Right lung (tissue), 5 donors: ENCODE results near the gene THAP10. TPM values are rescaled to one million over a fixed set of nuclear protein-coding genes. Genes with fewer than 3 reads are reported as not detected.
A peak's percentile ranks its signal among the peaks of the same experiment; 100 is the strongest.

Experiments
- DNase-seq, 2 donors: peaks; one replicate each; pipeline ENCODE4 v3.0.0-alpha.2; 2013
- polyA plus RNA-seq, 5 donors: library from polyadenylated mRNA; unstranded; fragments of 120-200 nt; gene quantifications; one replicate each; pipeline versions ENCODE4 v1.2.1 to v1.2.3, GENCODE V29; 2013; ENCODE audit warnings: inconsistent platforms in 1 of 5, low replicate concordance in 1 of 5; ENCODE audit not compliant: insufficient read length in 5 of 5, insufficient read depth in 1 of 5

Gene THAP10
- polyA plus RNA-seq, 5 donors = 4.8 to 7.3 (median 6.5) TPM

DNA sequence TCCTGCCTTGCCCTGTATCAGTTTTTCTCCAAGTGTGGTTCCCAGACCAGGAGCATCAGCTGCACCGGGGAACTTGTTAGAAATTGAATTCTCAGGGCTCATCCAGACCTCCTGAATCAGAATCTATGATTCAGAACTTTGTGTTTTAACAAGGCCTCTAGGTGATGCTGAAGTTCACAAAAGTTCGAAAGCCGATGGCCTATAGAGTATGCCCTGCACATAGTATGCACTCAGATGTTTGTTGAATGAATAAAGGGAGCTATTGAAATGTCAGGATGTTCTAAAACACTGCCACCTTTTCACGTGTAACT, 37.6 kb downstream of the THAP10 start:
- no peak for DNase-seq

GRCh38 chr15:70853973-70854665, 38.1 kb downstream of the THAP10 start, which contains the start of gene LARP6:
Gene LARP6, minus strand, starts transcription at chr15:70854157. Its CDS starts 69 bp downstream, at chr15:70854088.
- DNase-seq = peak; percentile 57 to 58

GRCh38 chr15:70853318-70853972, 38.8 kb downstream of the THAP10 start:
- peak in 1 of 2 donors; percentile 57 for DNase-seq

DNA sequence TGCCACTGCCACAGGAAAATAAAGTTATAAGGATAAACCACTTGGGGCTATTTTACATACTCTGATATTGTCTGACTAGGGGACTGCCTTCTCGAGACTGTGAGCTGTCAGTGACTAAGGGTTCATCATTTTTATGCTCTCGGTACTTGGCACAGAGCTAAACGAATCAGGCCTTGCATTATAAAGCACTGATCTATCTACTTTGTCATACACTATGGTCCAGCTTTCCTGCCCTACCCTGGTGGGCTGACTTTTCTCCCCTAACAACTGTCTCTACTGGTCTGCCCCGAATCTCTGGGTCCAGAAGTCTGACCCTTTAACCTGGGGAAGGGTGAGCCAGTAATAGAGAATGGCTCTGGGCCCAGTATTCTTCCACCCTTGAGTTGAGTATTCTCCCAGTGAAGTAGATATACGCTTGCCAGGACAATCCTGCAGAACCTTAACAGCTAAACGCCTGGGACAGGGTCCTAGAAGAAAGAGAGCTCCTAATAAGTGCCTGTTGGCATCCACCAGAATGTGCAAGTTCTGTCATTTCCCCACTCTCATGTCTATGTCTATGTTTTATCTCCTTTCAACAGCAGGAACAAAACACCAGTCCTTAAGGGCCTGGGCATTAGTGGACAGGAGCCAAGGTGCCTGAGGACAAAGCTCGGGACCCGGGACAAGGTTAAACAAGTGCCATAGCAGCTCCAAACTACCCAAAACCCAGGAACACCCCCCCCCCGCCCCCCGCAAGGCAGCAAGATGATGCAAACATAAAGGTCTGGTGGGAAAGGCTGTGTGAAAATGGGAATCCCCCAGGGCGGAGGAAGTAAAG, 39.5 kb downstream of the THAP10 start:
- DNase-seq = no peak

DNA sequence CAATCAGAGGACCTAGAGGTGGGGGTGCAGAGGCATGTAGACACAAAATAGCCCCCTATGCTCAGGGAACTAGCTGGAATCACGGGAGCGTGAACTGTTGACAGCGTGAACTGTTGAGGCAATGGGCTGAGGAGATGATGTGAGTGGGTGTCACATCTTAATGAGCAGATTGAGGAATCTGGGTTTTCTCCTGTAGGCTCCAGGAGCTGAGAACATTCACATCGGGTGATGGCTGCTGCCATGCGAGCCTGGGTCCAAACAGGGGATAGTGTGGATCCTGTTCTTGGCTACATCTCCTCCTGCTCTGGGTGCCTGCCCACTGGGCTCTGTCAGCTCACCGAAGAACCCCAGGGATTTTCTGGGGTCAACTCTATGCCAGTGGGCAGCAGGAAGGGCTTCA, 40.3 kb downstream of the THAP10 start:
- no peak for DNase-seq

- no peak for DNase-seq
These were observed 46.5 kb downstream of the THAP10 start for GRCh38 chr15:70845602-70846360.

- no peak for DNase-seq
These were observed 54.8 kb downstream of the THAP10 start for GRCh38 chr15:70837476-70837875.

GRCh38 chr15:70835841-70836240, 56.4 kb downstream of the THAP10 start:
- DNase-seq = no peak

DNA sequence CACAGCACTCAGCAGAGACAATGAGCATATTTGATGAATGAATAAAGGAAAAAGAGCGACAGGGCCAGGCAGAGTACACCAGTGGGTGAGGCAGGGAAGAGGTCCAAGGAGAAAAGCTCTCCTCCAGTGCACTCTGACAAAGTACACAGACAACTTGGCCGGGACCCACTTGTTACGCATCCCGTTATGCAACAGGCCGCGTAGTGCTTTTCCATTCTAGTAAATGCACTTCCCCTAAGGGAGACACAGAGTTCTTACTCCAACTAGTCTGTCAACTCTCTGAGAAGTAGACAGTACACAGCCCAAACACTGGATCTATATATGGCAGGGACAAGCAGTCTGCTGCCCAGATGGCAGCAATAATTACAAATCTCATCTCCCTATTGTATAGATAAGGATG, 56.8 kb downstream of the THAP10 start:
- DNase-seq = no peak

DNA sequence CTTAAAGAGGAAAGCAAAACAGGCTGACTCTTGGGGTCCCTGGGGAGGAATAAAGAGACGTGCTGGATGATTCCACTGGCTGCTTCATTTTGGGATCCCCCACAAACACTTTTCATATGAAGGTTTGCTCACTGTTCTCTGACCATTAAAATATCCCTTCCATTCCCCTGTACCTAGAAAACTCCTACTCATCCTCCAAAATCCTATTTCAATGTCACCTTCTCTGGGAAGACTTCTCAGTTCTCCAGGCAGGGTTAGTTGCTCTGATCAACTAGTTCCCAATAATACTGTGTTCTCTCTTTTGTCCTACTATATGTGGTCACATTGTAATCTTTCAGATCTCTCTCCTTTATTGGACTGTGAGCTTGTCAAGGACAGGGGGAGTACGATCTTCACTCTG, 57.2 kb downstream of the THAP10 start:
- no peak for DNase-seq

DNA sequence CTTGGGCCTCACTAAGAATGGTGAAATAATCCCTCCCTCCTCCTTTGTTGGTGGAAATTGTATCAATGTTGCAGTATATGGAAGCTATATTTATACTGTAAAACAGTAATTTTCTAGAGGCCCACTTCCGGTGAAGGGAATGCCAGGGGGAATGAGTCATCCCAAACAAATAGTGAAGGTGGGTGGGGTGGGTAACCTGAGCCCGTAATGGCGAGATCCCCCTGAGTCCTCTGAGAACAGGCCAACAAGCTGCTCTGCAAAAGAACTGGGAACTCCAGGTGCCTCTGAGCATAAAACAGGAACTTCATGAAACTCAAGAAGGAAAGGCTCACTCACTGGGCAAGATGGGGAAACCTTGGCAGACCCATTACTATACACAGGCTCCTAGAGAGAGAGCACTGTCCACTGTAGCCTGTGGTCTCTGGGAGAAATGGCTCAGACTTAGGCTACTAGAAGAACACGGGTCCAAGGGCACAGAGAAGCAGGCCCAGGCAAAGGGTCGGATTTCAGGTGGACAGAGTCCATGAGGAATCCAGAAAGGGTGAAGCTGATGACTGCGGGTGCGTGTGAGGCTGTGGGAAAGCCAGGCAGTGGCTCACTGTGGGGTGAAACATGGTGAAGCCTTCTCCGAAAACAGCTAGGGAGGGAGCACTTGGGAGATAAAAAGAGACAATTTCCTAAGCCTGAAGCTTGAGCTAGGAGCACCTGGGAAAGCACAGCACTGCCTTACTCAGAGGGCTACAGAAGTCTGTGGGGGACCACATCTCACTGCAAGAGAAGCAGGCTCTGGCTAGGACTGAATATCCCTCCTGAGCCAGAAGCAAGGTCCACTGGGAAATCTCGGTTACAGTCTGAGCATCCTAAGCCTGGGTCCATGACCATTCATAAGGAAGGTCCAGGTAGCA, 58.1 kb downstream of the THAP10 start:
- no peak for DNase-seq

GRCh38 chr15:70833422-70833821, 58.8 kb downstream of the THAP10 start:
- no peak for DNase-seq

DNA sequence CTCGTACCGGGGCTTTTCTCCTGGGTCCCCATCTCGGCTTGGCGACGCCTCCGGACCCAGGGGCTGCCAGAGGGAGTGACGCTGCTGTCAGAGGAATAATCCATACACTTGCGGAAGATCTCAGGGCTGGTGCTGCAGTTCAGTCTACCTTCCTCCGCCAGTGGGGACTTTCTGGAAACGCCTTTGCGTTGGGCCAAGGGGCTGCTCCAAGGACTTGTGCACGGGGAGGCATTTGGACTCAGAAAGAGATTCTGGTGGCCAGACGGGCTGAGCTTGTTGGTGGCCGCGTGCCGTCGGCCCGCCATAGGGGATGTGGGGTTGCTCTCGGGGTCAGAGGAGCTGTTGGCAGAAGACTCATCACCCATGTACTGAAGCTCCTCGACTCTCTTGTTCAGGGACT, 60.1 kb downstream of the THAP10 start:
- no peak for DNase-seq

Other genes with a start within 250 kb of the THAP10 start
- gene UACA, start 128.9 kb downstream of the THAP10 start, polyA plus RNA-seq = 100 to 1,000 TPM in 4 of 5 donors, 10 to 100 TPM in 1; 70.2 to 140 (median 126) TPM
- 10 to 100 TPM; 14.8 to 17.3 (median 15.1) TPM for gene LARP6, start 38.3 kb downstream of the THAP10 start, polyA plus RNA-seq
- 10 to 100 TPM; 13.3 to 24.3 (median 20.6) TPM for gene LRRC49, start 393 bp upstream of the THAP10 start, polyA plus RNA-seq
- gene THSD4, start 223.0 kb upstream of the THAP10 start, polyA plus RNA-seq = 10 to 100 TPM; 14.0 to 27.2 (median 17.1) TPM